Brain microvascular endothelial cell (primary cell): ENCODE data around the gene ITGB5.

Experiments
- DNase-seq: peaks from one replicate; pipeline ENCODE4 v3.0.0-alpha.2; 2020
- H3K27ac ChIP-seq: fragments of 250-450 bp; sonication (Bioruptor Pico); 2 replicates; pipeline ENCODE4 v1.5.1; 2020; ENCODE audit warnings: mild to moderate bottlenecking, moderate library complexity
- H3K27me3 ChIP-seq: fragments of 250-450 bp; sonication (Bioruptor Pico); replicated peaks from 2 replicates; pipeline ENCODE4 v1.5.1; 2020; ENCODE audit warnings: mild to moderate bottlenecking
- H3K36me3 ChIP-seq: fragments of 250-450 bp; sonication (Bioruptor Pico); replicated peaks from 2 replicates; pipeline ENCODE4 v1.5.1; 2020; ENCODE audit warnings: mild to moderate bottlenecking
- H3K4me3 ChIP-seq: 2 replicates; pipeline ENCODE4 v1.5.1; 2011; ENCODE audit warnings: low read depth, mild to moderate bottlenecking, control low read depth, low read length, moderate library complexity
- in situ Hi-C: cut with HindIII; loops from 2 replicates; pipeline ENCODE4 v1.10.0; 2017; ENCODE audit warnings: low sequenced_read_pairs, low pct_ligation_motif_present
- TF ChIP-seq, protein P1 (sequence below): IDR thresholded peaks from 2 replicates; pipeline ENCODE4 v1.5.1; 2011; ENCODE audit warnings: low read depth, mild to moderate bottlenecking, moderate library complexity, low read length, control low read depth, inconsistent platforms; ENCODE audit errors: missing control alignments

Gene ITGB5

DNA sequence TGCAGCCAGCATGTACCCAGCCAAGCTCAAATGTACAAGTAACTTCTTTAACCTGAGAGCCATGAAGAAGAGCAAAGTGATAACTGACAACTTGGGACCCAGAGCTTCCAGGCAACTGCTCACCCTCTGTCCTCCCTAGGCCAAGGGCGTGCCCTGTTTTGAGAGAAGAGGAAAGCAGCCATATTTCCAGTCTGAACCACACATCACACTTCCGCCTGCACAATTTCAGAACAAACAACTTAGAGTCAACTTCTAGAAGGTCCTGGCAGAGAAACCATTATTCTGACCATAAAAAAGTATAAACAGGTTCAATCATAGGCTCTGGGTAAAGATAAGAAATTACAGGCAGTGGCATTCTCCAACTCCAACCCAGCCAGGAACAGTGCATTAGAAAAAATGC, 50.1 kb downstream of the ITGB5 start:
- Histone ChIP-seq H3K27me3 (no peaks in the 10 kb centered on the region), H3K4me3 (no peak overlapping the region), H3K27ac (peak overlapping the region; percentile 89), H3K36me3 (peaks cover 23% of the 10 kb centered on the region)
- no peak for DNase-seq
- TF ChIP-seq, protein P1, sequence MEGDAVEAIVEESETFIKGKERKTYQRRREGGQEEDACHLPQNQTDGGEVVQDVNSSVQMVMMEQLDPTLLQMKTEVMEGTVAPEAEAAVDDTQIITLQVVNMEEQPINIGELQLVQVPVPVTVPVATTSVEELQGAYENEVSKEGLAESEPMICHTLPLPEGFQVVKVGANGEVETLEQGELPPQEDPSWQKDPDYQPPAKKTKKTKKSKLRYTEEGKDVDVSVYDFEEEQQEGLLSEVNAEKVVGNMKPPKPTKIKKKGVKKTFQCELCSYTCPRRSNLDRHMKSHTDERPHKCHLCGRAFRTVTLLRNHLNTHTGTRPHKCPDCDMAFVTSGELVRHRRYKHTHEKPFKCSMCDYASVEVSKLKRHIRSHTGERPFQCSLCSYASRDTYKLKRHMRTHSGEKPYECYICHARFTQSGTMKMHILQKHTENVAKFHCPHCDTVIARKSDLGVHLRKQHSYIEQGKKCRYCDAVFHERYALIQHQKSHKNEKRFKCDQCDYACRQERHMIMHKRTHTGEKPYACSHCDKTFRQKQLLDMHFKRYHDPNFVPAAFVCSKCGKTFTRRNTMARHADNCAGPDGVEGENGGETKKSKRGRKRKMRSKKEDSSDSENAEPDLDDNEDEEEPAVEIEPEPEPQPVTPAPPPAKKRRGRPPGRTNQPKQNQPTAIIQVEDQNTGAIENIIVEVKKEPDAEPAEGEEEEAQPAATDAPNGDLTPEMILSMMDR = no peak
- in situ Hi-C loops = no loop called here

DNA sequence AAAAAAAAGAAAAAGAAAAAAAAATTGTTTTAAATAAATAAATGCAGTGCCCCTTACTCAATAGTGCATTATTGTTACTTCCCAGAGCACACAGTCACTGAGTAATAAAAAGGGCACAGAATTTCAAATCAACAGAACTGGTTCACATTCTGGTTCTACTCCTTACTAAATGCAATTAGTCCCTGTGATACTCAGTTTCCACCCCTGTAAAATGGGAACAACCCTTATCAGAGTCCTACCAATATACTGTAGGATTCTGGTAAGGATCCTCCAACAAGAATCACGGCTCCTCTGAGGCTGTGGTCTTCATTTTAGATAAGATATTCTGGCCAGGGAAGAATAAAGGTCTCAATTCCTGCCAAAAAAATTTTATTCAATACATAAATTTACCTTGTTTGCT, 50.7 kb downstream of the ITGB5 start:
- Histone ChIP-seq H3K4me3 (no peak overlapping the region), H3K27me3 (no peaks in the 10 kb centered on the region), H3K27ac (peak overlapping the region; percentile 89), H3K36me3 (peaks cover 21% of the 10 kb centered on the region)
- DNase-seq = no peak
- TF ChIP-seq, protein P1 = no peak
- in situ Hi-C loops = no loop called here

DNA sequence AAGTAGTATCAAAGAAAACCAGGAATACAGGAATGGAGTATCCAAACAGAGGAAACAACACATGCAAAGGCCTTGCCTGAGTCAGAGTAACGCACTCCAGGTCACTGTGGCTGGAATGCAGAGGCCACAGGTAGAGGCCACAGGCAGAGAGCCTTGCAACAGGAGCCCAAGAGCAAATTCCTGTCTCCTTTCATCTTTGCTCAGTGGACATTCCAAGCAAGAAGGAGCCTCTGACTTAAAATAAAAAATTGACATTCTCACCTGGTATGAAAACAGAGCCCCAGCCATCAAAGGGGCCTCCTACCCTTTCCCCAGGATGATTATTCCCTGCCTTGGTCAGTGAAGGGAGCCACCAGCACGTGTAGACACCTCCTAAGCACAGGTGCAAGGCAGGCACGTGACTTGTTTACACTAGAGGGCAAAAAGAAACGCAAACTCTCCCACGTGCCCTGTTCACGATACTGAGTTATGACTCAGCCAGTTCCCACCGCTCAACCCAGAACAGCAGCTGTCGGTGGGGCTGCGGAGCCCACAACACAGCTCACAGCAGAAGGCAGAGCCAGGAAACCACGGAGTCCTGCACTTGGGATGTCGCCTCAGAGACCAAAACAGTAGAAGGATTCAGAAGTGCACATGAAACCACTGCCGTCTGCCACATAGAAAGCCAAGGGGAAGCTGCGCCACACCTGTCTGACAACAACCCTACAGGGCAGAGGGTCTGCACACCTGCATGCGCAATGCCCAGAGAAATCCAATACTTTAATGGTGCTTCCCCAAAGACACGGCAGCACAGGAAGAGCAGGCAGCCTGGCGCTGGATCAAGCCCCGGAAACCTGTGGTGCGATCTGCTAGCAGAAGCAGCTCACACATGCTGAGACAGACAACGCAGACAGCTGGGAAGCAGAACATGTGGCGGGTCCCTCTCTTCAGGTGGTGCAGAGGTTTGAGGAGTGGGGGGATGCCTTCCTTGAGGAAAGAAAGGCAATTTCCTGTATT, 52.1 kb downstream of the ITGB5 start:
- TF ChIP-seq, protein P1 = no peak
- in situ Hi-C loops = no loop called here
- Histone ChIP-seq H3K27ac (peak overlapping the region; percentile 89), H3K27me3 (no peaks in the 10 kb centered on the region), H3K36me3 (peaks cover 18% of the 10 kb centered on the region), H3K4me3 (peak overlapping the region; percentile 3)
- DNase-seq = peak; percentile 89

DNA sequence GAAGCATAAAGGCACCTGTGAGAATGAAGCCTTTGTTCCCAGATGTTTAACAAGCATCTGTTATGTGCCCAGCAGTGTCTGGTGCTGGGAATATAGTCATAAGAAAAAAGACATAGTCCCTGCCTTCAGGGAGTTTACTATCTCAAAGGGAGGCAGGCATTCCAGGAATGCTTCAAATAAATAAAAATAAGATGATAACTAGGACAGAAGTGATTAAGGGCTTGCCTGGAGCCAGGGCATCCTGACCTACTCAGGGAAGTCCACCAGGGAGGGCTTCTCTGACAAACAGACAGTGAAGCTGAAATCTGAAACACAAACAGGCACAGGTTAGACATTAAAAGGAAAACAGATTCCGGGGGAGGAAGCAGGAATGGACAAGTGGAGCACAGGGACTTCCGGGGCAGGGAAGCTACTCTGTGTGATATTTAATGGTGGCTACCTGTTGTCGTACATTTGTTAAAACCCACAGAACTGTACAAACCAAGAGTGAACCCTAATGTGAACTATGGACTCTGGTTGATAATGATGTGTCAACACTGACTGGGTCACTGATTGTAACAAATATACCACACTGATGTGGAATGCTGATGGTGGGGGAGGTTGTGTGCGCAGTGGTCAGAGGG, 53.3 kb downstream of the ITGB5 start:
- Histone ChIP-seq H3K36me3 (peaks cover 15% of the 10 kb centered on the region), H3K4me3 (no peak overlapping the region), H3K27ac (peak overlapping the region; percentile 90), H3K27me3 (no peaks in the 10 kb centered on the region)
- in situ Hi-C loops = no loop called here
- DNase-seq = peak; percentile 54
- TF ChIP-seq, protein P1 = no peak

DNA sequence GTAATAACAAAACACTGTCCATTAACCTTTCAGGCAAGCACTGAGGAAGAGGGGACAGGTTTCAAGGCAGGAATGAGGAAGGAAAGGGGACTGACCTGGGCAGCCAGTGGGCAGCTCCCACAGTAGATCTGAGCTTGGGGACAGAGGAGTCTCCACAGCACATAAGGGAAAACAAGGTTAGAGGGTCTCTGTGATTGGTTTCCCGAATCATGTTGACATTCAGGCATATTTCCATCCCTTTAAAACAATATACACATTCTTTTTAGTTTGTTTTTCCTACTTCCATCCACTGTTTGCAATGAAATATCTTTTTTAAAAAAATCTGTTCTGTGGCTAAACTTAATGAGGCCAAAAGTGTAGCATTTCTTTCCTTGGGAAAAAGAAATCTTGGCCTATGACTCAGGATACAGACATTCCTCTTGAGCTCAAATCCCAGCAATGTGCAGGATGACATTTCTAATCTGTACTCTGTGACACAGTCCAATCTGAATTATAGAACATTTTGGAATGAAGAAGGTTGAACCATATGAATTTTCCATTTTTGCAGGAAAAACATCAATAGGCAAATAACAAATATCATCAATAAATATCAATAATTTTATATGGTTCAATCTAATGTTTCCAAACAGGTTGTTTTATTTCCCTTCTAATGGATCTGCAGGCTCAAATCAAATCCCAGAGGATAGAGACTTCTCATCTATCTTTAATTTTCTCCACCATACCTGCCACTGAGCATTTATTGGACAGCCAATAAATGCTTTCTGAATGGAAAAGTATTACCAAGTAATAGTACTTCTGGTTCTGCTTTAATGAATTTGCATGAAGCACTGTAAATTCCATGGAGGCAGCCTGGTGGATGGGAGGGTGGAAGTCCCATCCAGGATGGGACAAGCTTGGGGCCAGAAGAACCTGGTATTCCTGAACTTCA, 54.1 kb downstream of the ITGB5 start:
- H3K27ac ChIP-seq = peak overlapping the region; percentile 90
- H3K27me3 ChIP-seq = no peaks in the 10 kb centered on the region
- in situ Hi-C loops = no loop called here
- TF ChIP-seq, protein P1 = no peak
- peaks cover 18% of the 10 kb centered on the region for H3K36me3 ChIP-seq
- DNase-seq = peak; percentile 72
- no peak overlapping the region for H3K4me3 ChIP-seq
